GM23248 (cell line): Measurements from ENCODE around the gene PKHD1. TPM values are rescaled to one million over a fixed set of nuclear protein-coding genes. Genes with fewer than 3 reads are reported as not detected.

ENCODE experiments used
- DNase-seq: peaks from one replicate; pipeline ENCODE4 v3.0.0-alpha.2; 2015
- H2AFZ ChIP-seq: fragments of 200-600 bp; sonication (generic); 2 replicates; pipeline ENCODE4 v1.6.1; 2016; ENCODE audit warnings: antibody characterized with exemption
- H3F3A ChIP-seq: fragments of 200-600 bp; sonication (generic); 2 replicates; pipeline ENCODE4 v1.6.1; 2016; ENCODE audit warnings: mild to moderate bottlenecking, antibody characterized with exemption, mixed run types; ENCODE audit not compliant: insufficient read depth
- H3K27ac ChIP-seq: fragments of 200-600 bp; sonication (generic); 2 replicates; pipeline ENCODE4 v1.5.1; 2016; ENCODE audit warnings: mild to moderate bottlenecking
- H3K27me3 ChIP-seq: fragments of 200-600 bp; sonication (generic); replicated peaks from 2 replicates; pipeline ENCODE4 v1.6.1; 2016; ENCODE audit warnings: mild to moderate bottlenecking; ENCODE audit not compliant: insufficient read depth
- H3K36me3 ChIP-seq: fragments of 200-600 bp; sonication (generic); 2 replicates; pipeline ENCODE4 v1.6.1; 2016; ENCODE audit warnings: low read depth, mild to moderate bottlenecking
- H3K4me1 ChIP-seq: fragments of 200-600 bp; sonication (generic); 2 replicates; pipeline ENCODE4 v1.6.1; 2016; ENCODE audit warnings: mild to moderate bottlenecking; ENCODE audit not compliant: insufficient read depth
- H3K4me2 ChIP-seq: fragments of 200-600 bp; sonication (generic); one replicate; pipeline ENCODE4 v1.6.1; 2016; ENCODE audit warnings: mild to moderate bottlenecking; ENCODE audit not compliant: unreplicated experiment
- H3K4me3 ChIP-seq: fragments of 200-600 bp; sonication (generic); 2 replicates; pipeline ENCODE4 v1.5.1; 2016; ENCODE audit warnings: mild to moderate bottlenecking
- H3K79me2 ChIP-seq: fragments of 200-600 bp; sonication (generic); 2 replicates; pipeline ENCODE4 v1.6.1; 2016; ENCODE audit warnings: mild to moderate bottlenecking; ENCODE audit not compliant: insufficient read depth
- H3K9ac ChIP-seq: fragments of 200-600 bp; sonication (generic); 2 replicates; pipeline ENCODE4 v1.6.1; 2016; ENCODE audit warnings: mild to moderate bottlenecking
- H3K9me2 ChIP-seq: fragments of 200-600 bp; sonication (generic); 2 replicates; pipeline ENCODE4 v1.6.1; 2016; ENCODE audit warnings: mixed run types, mild to moderate bottlenecking, moderate library complexity; ENCODE audit not compliant: insufficient read depth
- H3K9me3 ChIP-seq: fragments of 200-600 bp; sonication (generic); one replicate; pipeline ENCODE4 v1.6.1; 2017; ENCODE audit warnings: low read depth
- H4K20me1 ChIP-seq: fragments of 200-600 bp; sonication (generic); 2 replicates; pipeline ENCODE4 v1.6.0; 2016; ENCODE audit not compliant: insufficient read depth
- EZH2 ChIP-seq: fragments of 200-600 bp; sonication (generic); IDR thresholded peaks from 2 replicates; pipeline ENCODE4 v1.6.1; 2018; ENCODE audit warnings: antibody characterized with exemption, mild to moderate bottlenecking; ENCODE audit not compliant: insufficient read depth, poor library complexity, severe bottlenecking
- EZH2phosphoT487 ChIP-seq: fragments of 200-600 bp; sonication (generic); IDR thresholded peaks from 2 replicates; pipeline ENCODE4 v1.6.1; 2018; ENCODE audit warnings: antibody characterized with exemption, moderate library complexity, mild to moderate bottlenecking, low read depth; ENCODE audit not compliant: insufficient read depth
- WGBS, 2 experiments: methylation state at CpG; one replicate each; pipeline ENCODE4 v1.1.6; 2015 to 2017; ENCODE audit warnings: low lambda C conversion rate in 2 of 2, low coverage in 1 of 2; ENCODE audit errors: missing lambda C conversion rate in 2 of 2; 5-methylcytosine and 5-hydroxymethylcytosine counted together
- in situ Hi-C: fragments of 300-500 bp; cut with MboI; formaldehyde crosslinking; loops from 2 replicates; pipeline ENCODE4 v1.15.0; 2020
- polyA plus RNA-seq: library from polyadenylated mRNA; unstranded; fragments of >200 nt; fragmentation: Nextera tagmentation; extraction: Ambion mirVana; gene quantifications from 2 replicates; pipeline ENCODE4 v1.2.1, GENCODE V29; 2016
- total RNA-seq: library from RNA; depleted of rRNA; stranded (reverse); fragments of >200 nt; shearing (Covaris generic); gene quantifications from 2 replicates; pipeline ENCODE4 v1.2.3, GENCODE V29; 2014

Gene PKHD1
- total and polyA plus RNA-seq, 2 experiments from 2014 or later = not detected

DNA sequence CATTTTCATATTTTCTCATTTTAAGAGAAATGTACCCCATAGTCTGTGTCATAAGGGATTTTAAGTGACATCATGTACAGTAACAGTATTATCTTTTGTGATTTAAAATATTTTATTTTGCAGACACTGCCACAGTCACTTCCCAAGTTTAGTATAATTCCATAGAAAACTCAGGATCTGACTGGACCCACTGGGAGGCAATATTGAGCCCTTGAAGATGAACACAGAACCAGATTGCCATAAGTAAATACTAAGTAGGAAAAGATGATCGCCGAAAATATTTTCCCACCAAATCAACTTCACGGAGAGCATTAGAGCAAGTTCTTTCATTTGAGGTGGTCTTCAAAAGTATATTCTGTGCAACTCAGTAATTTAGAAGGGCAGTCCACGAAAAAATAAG lies 17.6 kb upstream of the PKHD1 start:
- Histone ChIP-seq H3K27ac (no peak overlapping the region), H2AFZ (no peak overlapping the region), H3K4me3 (no peak overlapping the region), H3K9me2 (no peaks in the 10 kb centered on the region), H3K27me3 (no peaks in the 10 kb centered on the region), H3K79me2 (no peaks in the 10 kb centered on the region), H3K4me2 (no peak overlapping the region), H3F3A (no peaks in the 10 kb centered on the region), H3K4me1 (no peaks in the 10 kb centered on the region), H3K36me3 (no peaks in the 10 kb centered on the region), H4K20me1 (no peaks in the 10 kb centered on the region), H3K9ac (no peak overlapping the region), H3K9me3 (no peaks in the 10 kb centered on the region)
- TF ChIP-seq EZH2phosphoT487 (no peak), EZH2 (no peak)
- DNase-seq = no peak
- 36 to 38% methylated on average over 4 of the region's 4 CpGs for WGBS, 2 experiments
- in situ Hi-C loops = no loop called here

DNA sequence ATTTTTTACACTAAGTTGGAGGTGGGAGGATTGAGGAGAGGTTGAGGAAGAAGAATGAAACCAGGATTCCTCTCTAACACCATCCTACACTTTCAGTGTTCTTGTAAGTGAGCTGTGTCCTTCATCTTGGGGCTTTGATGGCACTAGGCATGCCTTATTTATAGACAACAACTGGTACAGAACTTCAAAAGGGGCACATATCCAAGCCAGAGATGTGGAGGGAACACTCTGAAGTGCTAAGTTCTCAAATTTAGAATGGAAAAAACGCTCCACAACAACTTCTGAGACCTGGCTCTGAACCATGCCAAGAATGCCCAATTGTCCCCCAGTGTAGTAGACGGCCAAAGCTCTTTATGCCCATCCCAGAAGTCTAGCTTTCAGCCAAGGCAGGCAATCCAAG lies 16.2 kb upstream of the PKHD1 start:
- Histone ChIP-seq H3K9me2 (no peaks in the 10 kb centered on the region), H2AFZ (no peak overlapping the region), H3K4me2 (no peak overlapping the region), H3K27me3 (no peaks in the 10 kb centered on the region; the same call in 1 of the 2 replicates), H3K27ac (no peak overlapping the region), H3K79me2 (no peaks in the 10 kb centered on the region), H3K36me3 (no peaks in the 10 kb centered on the region), H3K4me3 (no peak overlapping the region), H3K9ac (no peak overlapping the region), H3K9me3 (no peaks in the 10 kb centered on the region), H4K20me1 (no peaks in the 10 kb centered on the region), H3K4me1 (no peaks in the 10 kb centered on the region), H3F3A (no peaks in the 10 kb centered on the region)
- TF ChIP-seq EZH2 (no peak), EZH2phosphoT487 (no peak)
- in situ Hi-C loops = no loop called here
- DNase-seq = no peak
- 2 to 11% methylated on average over 2 of the region's 2 CpGs for WGBS, 2 experiments

DNA sequence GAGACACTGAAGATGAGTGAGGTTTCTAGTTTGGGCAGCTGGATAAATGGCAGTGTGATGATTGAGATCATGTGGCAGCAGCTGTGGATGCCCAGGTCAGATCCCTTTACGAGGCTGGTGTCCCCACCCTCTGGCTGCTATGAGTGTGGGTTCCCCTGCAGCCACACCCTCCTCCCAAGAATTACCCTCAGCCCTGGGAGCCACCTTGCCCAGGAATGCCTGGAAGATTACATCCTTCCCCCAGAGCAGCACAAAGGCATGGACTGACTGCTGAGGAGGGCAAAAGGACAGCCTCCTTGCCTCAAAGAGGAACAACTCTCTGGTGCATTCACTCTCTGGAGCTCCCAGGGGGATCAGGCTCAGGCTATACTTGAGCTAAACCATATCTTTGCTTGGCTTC lies 15.0 kb upstream of the PKHD1 start:
- no peak overlapping the region for H3K27ac ChIP-seq
- 0 to 6% methylated on average over 1 of the region's 1 CpG for WGBS, 2 experiments
- no peak overlapping the region for H3K4me2 ChIP-seq
- no peak overlapping the region for H3K4me3 ChIP-seq
- H3K4me1 ChIP-seq = no peaks in the 10 kb centered on the region
- in situ Hi-C loops = no loop called here
- no peak overlapping the region for H2AFZ ChIP-seq
- no peak overlapping the region for H3K9ac ChIP-seq
- TF ChIP-seq EZH2phosphoT487 (no peak), EZH2 (no peak)
- H3K9me3 ChIP-seq = no peaks in the 10 kb centered on the region
- no peaks in the 10 kb centered on the region for H3K9me2 ChIP-seq
- no peaks in the 10 kb centered on the region for H3K36me3 ChIP-seq
- DNase-seq = no peak
- no peaks in the 10 kb centered on the region for H3K79me2 ChIP-seq
- H3F3A ChIP-seq = no peaks in the 10 kb centered on the region
- H4K20me1 ChIP-seq = no peaks in the 10 kb centered on the region
- H3K27me3 ChIP-seq = no peaks in the 10 kb centered on the region; the same call in 1 of the 2 replicates

DNA sequence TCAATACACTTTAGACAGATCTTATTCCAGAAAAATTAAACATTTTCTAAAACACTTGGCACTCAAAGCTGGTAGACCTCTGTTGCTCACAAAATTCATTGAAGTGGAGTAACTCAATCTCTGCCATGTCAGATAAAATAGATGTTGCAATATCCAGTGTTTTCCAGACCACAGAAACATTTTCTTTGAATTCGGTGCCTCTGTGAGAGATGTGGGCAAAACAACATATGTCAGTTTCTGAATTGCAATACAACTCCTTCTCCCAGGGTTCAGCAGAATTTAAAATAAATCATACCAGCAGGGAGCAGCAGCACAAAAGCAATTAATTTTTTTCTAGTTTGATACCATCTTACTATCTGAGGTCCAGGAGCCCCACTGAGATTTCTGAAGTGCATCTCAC lies 11.3 kb upstream of the PKHD1 start:
- Histone ChIP-seq H3K4me2 (no peak overlapping the region), H3K27me3 (no peaks in the 10 kb centered on the region; the same call in 1 of the 2 replicates), H2AFZ (no peak overlapping the region), H3K9me2 (no peaks in the 10 kb centered on the region), H4K20me1 (no peaks in the 10 kb centered on the region), H3K9ac (no peak overlapping the region), H3K36me3 (no peaks in the 10 kb centered on the region), H3K9me3 (no peaks in the 10 kb centered on the region), H3K4me1 (no peaks in the 10 kb centered on the region), H3K27ac (no peak overlapping the region), H3F3A (no peaks in the 10 kb centered on the region), H3K79me2 (no peaks in the 10 kb centered on the region), H3K4me3 (no peak overlapping the region)
- TF ChIP-seq EZH2phosphoT487 (no peak), EZH2 (no peak)
- in situ Hi-C loops = no loop called here
- DNase-seq = peak; percentile 8
- 0 to 4% methylated on average over 1 of the region's 1 CpG for WGBS, 2 experiments
